AG04449 (cell line): ENCODE results near the gene SFXN4.

Experiments
- CTCF ChIA-PET: fragments of 350-600 bp; formaldehyde crosslinking; extraction: SDS; loops from one replicate; lab custom pipeline; 2021; ENCODE audit warnings: antibody characterized with exemption; lab: Yijun Ruan, JAX
- POLR2A ChIA-PET: fragments of 400-600, 350-600 bp; formaldehyde crosslinking; extraction: SDS; loops from one replicate; lab custom pipeline; 2020; ENCODE audit warnings: antibody characterized with exemption, inconsistent platforms; lab: Yijun Ruan, JAX
- DNase-seq: peaks from one replicate; pipeline ENCODE4 v3.0.0-alpha.2; 2010; ENCODE audit warnings: low read depth, low spot score
- H3K4me3 ChIP-seq: 2 replicates; pipeline ENCODE4 v1.5.1; 2011; ENCODE audit warnings: low read depth, mild to moderate bottlenecking, control low read depth, low read length
- TF ChIP-seq, protein P1 (sequence below): IDR thresholded peaks from one replicate; pipeline ENCODE4 v1.5.1; 2011; ENCODE audit warnings: mild to moderate bottlenecking, moderate library complexity, low read length, control low read depth, inconsistent platforms; ENCODE audit not compliant: insufficient read depth; ENCODE audit errors: missing control alignments

SFXN4 gene

GRCh38 chr10:119119400-119119799 is 46.1 kb downstream of the SFXN4 start:
- H3K4me3 ChIP-seq = no peak overlapping the region
- ChIA-PET POLR2A (no interaction called here), CTCF (interaction anchor here (0.9 kb wide), 1 partner anchor 15 kb away, joined by 4 read pairs; the partner anchor contains the start of gene DENND10)
- DNase-seq = no peak
- TF ChIP-seq, protein P1, sequence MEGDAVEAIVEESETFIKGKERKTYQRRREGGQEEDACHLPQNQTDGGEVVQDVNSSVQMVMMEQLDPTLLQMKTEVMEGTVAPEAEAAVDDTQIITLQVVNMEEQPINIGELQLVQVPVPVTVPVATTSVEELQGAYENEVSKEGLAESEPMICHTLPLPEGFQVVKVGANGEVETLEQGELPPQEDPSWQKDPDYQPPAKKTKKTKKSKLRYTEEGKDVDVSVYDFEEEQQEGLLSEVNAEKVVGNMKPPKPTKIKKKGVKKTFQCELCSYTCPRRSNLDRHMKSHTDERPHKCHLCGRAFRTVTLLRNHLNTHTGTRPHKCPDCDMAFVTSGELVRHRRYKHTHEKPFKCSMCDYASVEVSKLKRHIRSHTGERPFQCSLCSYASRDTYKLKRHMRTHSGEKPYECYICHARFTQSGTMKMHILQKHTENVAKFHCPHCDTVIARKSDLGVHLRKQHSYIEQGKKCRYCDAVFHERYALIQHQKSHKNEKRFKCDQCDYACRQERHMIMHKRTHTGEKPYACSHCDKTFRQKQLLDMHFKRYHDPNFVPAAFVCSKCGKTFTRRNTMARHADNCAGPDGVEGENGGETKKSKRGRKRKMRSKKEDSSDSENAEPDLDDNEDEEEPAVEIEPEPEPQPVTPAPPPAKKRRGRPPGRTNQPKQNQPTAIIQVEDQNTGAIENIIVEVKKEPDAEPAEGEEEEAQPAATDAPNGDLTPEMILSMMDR = no peak

DNA sequence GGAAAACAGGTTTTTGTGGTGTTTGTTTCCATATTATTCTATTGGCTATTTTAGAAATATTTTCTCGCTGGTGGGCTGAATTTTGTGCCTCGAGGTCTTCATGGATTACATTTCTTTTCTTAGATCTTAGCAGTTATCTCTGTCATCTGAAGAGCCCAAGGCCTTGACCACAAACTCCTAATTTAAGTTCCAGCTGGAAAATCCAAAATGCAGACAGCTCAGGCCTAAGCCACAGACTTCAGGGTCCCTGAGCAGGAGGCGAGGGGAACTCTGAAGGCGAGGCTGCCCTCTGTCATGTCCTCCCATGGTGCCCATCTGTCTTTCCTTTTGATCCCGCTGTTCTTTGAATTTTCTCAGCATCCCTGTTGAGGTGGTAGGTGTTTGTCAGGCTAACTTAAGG is 47.3 kb downstream of the SFXN4 start:
- H3K4me3 ChIP-seq = no peak overlapping the region
- TF ChIP-seq, protein P1 = no peak
- no peak for DNase-seq
- CTCF ChIA-PET = no interaction called here
- POLR2A ChIA-PET = no interaction called here

- ChIA-PET POLR2A (no interaction called here), CTCF (interaction anchor here (0.7 to 1.5 kb wide), 4 partner anchors 9 to 353 kb away, joined by 3 to 4 read pairs (median 3); no protein-coding TSS in a partner anchor)
- TF ChIP-seq, protein P1 = no peak
- DNase-seq = no peak
- no peak overlapping the region for H3K4me3 ChIP-seq
Observed at GRCh38 chr10:119116326-119116951, 49.1 kb downstream of the SFXN4 start.

- ChIA-PET CTCF (interaction anchor here (0.7 to 1.5 kb wide), 4 partner anchors 10 to 353 kb away, joined by 3 to 4 read pairs (median 3); no protein-coding TSS in a partner anchor), POLR2A (no interaction called here)
- TF ChIP-seq, protein P1 = no peak
- DNase-seq = no peak
- H3K4me3 ChIP-seq = no peak overlapping the region
Observed at GRCh38 chr10:119115926-119116325, 49.6 kb downstream of the SFXN4 start.

GRCh38 chr10:119113751-119114732 is 51.5 kb downstream of the SFXN4 start:
- TF ChIP-seq, protein P1 = no peak
- POLR2A ChIA-PET = interaction anchor here (1.0 kb wide), 1 partner anchor 10 kb away, joined by 5 read pairs; the partner anchor contains the start of gene DENND10
- CTCF ChIA-PET = no interaction called here
- no peak overlapping the region for H3K4me3 ChIP-seq
- peak; percentile 84 for DNase-seq
